ENCODE results near the gene ZC3H7A.
A peak's percentile ranks its signal among the peaks of the same experiment; 100 is the strongest.
"Not testable (repeated sequence)": the region's sequence is repeated elsewhere in the genome, so short reads cannot be mapped to it uniquely, and the experiment has no call there.

The ZC3H7A gene

GRCh38 chr16:11797166-11797956, at the start of gene ZC3H7A:
Gene ZC3H7A, minus strand, starts transcription at chr16:11797258. Its CDS starts 14,904 bp downstream, at chr16:11782354.
- DNase-seq (ENCODE audit: low read depth): peak; percentile 87

- no peak for DNase-seq (ENCODE audit: low read depth)
These were observed 47.4 kb upstream of the ZC3H7A start for GRCh38 chr16:11844499-11844898.

GRCh38 chr16:11843861-11844260, 46.8 kb upstream of the ZC3H7A start:
- no peak for DNase-seq (ENCODE audit: low read depth)

GRCh38 chr16:11843206-11843605, 46.1 kb upstream of the ZC3H7A start:
- no peak for DNase-seq (ENCODE audit: low read depth)

- no peak for DNase-seq (ENCODE audit: low read depth)
These were observed 44.0 kb upstream of the ZC3H7A start for GRCh38 chr16:11841026-11841425.

GRCh38 chr16:11836650-11837244, 39.7 kb upstream of the ZC3H7A start:
- no peak for DNase-seq (ENCODE audit: low read depth)

- no peak for DNase-seq (ENCODE audit: low read depth)
These were observed 39.0 kb upstream of the ZC3H7A start for GRCh38 chr16:11835891-11836649.

- DNase-seq (ENCODE audit: low read depth): no peak
These were observed 38.3 kb upstream of the ZC3H7A start for GRCh38 chr16:11835309-11835708.

GRCh38 chr16:11833951-11834695, 37.1 kb upstream of the ZC3H7A start:
- no peak for DNase-seq (ENCODE audit: low read depth)

GRCh38 chr16:11828696-11829095, 31.6 kb upstream of the ZC3H7A start:
- no peak for DNase-seq (ENCODE audit: low read depth)

- DNase-seq (ENCODE audit: low read depth): not testable (repeated sequence)
These were observed 28.6 kb upstream of the ZC3H7A start for GRCh38 chr16:11825520-11826165.

- no peak for DNase-seq (ENCODE audit: low read depth)
These were observed 27.3 kb upstream of the ZC3H7A start for GRCh38 chr16:11824362-11824761.

- not testable (repeated sequence) for DNase-seq (ENCODE audit: low read depth)
These were observed 26.6 kb upstream of the ZC3H7A start for GRCh38 chr16:11823645-11824044.

GRCh38 chr16:11819798-11820197, 22.7 kb upstream of the ZC3H7A start:
- DNase-seq (ENCODE audit: low read depth): no peak

- DNase-seq (ENCODE audit: low read depth): not testable (repeated sequence)
These were observed 21.9 kb upstream of the ZC3H7A start for GRCh38 chr16:11818970-11819369.

GRCh38 chr16:11816123-11816522, 19.1 kb upstream of the ZC3H7A start:
- DNase-seq (ENCODE audit: low read depth): no peak

GRCh38 chr16:11814800-11815199, 17.7 kb upstream of the ZC3H7A start:
- not testable (repeated sequence) for DNase-seq (ENCODE audit: low read depth)

- no peak for DNase-seq (ENCODE audit: low read depth)
These were observed 9.7 kb upstream of the ZC3H7A start for GRCh38 chr16:11806721-11807120.

GRCh38 chr16:11805556-11805955, 8.5 kb upstream of the ZC3H7A start:
- DNase-seq (ENCODE audit: low read depth): no peak

- no peak for DNase-seq (ENCODE audit: low read depth)
These were observed 4.5 kb upstream of the ZC3H7A start for GRCh38 chr16:11801481-11802021.

- DNase-seq (ENCODE audit: low read depth): no peak
These were observed 3.3 kb upstream of the ZC3H7A start for GRCh38 chr16:11800382-11800718.

All from activated gamma-delta T cell treated with anti-CD3 and anti-CD28 coated beads, Interleukin-2, amount 50 U/mL, for 16 hours (primary cell).